GM12891 (cell line): ENCODE results near the gene GRIN2A.
A peak's percentile ranks its signal among the peaks of the same experiment; 100 is the strongest.

Experiments used
- DNase-seq: peaks from one replicate; pipeline ENCODE4 v3.0.0; 2011; ENCODE audit warnings: low spot score; ENCODE audit not compliant: insufficient read length
- FAIRE-seq: peaks from 2 replicates; lab custom pipeline; 2011; peaks lifted over from hg19 to GRCh38; lab: Jason Lieb, UNC
- PAX5 ChIP-seq: IDR thresholded peaks from 2 replicates; pipeline ENCODE4 v1.6.1; 2011; ENCODE audit warnings: low read length, moderate library complexity, mild to moderate bottlenecking; ENCODE audit not compliant: insufficient read depth, severe bottlenecking
- POLR2A ChIP-seq: IDR thresholded peaks from 2 replicates; pipeline ENCODE4 v1.6.1; 2011; ENCODE audit warnings: low read depth, low read length, control low read depth
- POLR2AphosphoS5 ChIP-seq: IDR thresholded peaks from 2 replicates; pipeline ENCODE4 v1.6.1; 2011; ENCODE audit warnings: low read depth, low read length, control low read depth
- POU2F2 ChIP-seq: IDR thresholded peaks from 2 replicates; pipeline ENCODE4 v1.6.1; 2011; ENCODE audit warnings: low read depth, mild to moderate bottlenecking, control low read depth, low read length, moderate library complexity
- SPI1 ChIP-seq: IDR thresholded peaks from 2 replicates; pipeline ENCODE4 v1.6.1; 2011; ENCODE audit warnings: low read depth, low read length, control low read depth
- TAF1 ChIP-seq: IDR thresholded peaks from 2 replicates; pipeline ENCODE4 v1.6.1; 2011; ENCODE audit warnings: low read depth, low read length, control low read depth

GRIN2A gene

GRCh38 chr16:9943121-9943520, 239.1 kb downstream of the GRIN2A start:
- DNase-seq (no peak), FAIRE-seq (no peak)
- TF ChIP-seq POLR2AphosphoS5: no peak
- TF ChIP-seq POLR2A: no peak
- TF ChIP-seq TAF1: no peak

GRCh38 chr16:9941245-9941644, 241.0 kb downstream of the GRIN2A start:
- FAIRE-seq (no peak), DNase-seq (no peak)
- TF ChIP-seq POU2F2 (no peak), PAX5 (no peak), SPI1 (no peak), POLR2AphosphoS5 (no peak), TAF1 (no peak), POLR2A (no peak)

- FAIRE-seq: no peak
- TF ChIP-seq PAX5: no peak
- TF ChIP-seq POLR2AphosphoS5: no peak
- TF ChIP-seq POU2F2: no peak
- TF ChIP-seq SPI1: no peak
- TF ChIP-seq POLR2A: no peak
- no peak for TF ChIP-seq TAF1
- no peak for DNase-seq
Observed at GRCh38 chr16:9934723-9935508, 247.3 kb downstream of the GRIN2A start.

GRCh38 chr16:9932919-9933653, 249.1 kb downstream of the GRIN2A start:
- FAIRE-seq (no peak), DNase-seq (no peak)
- no peak for TF ChIP-seq POU2F2
- TF ChIP-seq POLR2A: no peak
- no peak for TF ChIP-seq POLR2AphosphoS5
- TF ChIP-seq TAF1: no peak
- no peak for TF ChIP-seq PAX5
- TF ChIP-seq SPI1: no peak

GRCh38 chr16:9932000-9932399, 250.2 kb downstream of the GRIN2A start:
- DNase-seq: no peak
- no peak for FAIRE-seq
- TF ChIP-seq SPI1 (no peak), POU2F2 (no peak), POLR2A (no peak), TAF1 (no peak), POLR2AphosphoS5 (no peak)

GRCh38 chr16:9929836-9930235, 252.4 kb downstream of the GRIN2A start:
- TF ChIP-seq POLR2A: no peak
- TF ChIP-seq SPI1: no peak
- no peak for TF ChIP-seq POLR2AphosphoS5
- TF ChIP-seq PAX5: no peak
- no peak for TF ChIP-seq TAF1
- no peak for TF ChIP-seq POU2F2
- no peak for FAIRE-seq
- no peak for DNase-seq

GRCh38 chr16:9929313-9929712, 252.9 kb downstream of the GRIN2A start:
- peak; percentile 18 for DNase-seq

GRCh38 chr16:9922441-9922840, 259.8 kb downstream of the GRIN2A start:
- DNase-seq (no peak), FAIRE-seq (no peak)
- TF ChIP-seq PAX5 (no peak), POLR2A (no peak), TAF1 (no peak), SPI1 (no peak), POU2F2 (no peak), POLR2AphosphoS5 (no peak)

More at GRCh38 chr16:9929313-9929712, 252.9 kb downstream of the GRIN2A start:
- peak; percentile 14; the same call in 1 of the 2 replicates for TF ChIP-seq POU2F2
- no peak for TF ChIP-seq POLR2A
- peak; percentile 99 for TF ChIP-seq SPI1
- TF ChIP-seq PAX5: no peak
- no peak for TF ChIP-seq TAF1
- no peak for TF ChIP-seq POLR2AphosphoS5
- FAIRE-seq: peak; percentile 54

GRCh38 chr16:9921997-9922396, 260.2 kb downstream of the GRIN2A start:
- TF ChIP-seq POU2F2: no peak
- TF ChIP-seq PAX5: no peak
- TF ChIP-seq SPI1: no peak
- TF ChIP-seq POLR2AphosphoS5: no peak
- no peak for TF ChIP-seq TAF1
- no peak for TF ChIP-seq POLR2A
- DNase-seq: no peak
- no peak for FAIRE-seq

- no peak for FAIRE-seq
- TF ChIP-seq PAX5: no peak
- TF ChIP-seq POU2F2: no peak
- TF ChIP-seq POLR2AphosphoS5: no peak
- no peak for DNase-seq
Observed at GRCh38 chr16:9919460-9919859, 262.8 kb downstream of the GRIN2A start.
